Hepatocyte (in vitro differentiated cells): ENCODE measurements around the gene OTOG. TPM values are rescaled to one million over a fixed set of nuclear protein-coding genes. Genes with fewer than 3 reads are reported as not detected.

Experiments
- DNase-seq: peaks from one replicate; pipeline ENCODE4 v3.0.0-alpha.2; 2016; ENCODE audit warnings: low spot score
- H2AFZ ChIP-seq: fragments of 200-600 bp; sonication (generic); 2 replicates; pipeline ENCODE4 v1.6.0; 2016; ENCODE audit warnings: antibody characterized with exemption, mild to moderate bottlenecking
- H3K27ac ChIP-seq: fragments of 200-600 bp; sonication (generic); 2 replicates; pipeline ENCODE4 v1.5.1; 2016; ENCODE audit warnings: mild to moderate bottlenecking
- H3K27me3 ChIP-seq: fragments of 200-600 bp; sonication (generic); 2 replicates; pipeline ENCODE4 v1.6.1; 2016
- H3K36me3 ChIP-seq: fragments of 200-600 bp; sonication (generic); replicated peaks from 2 replicates; pipeline ENCODE4 v1.5.1; 2016; ENCODE audit warnings: low read depth; ENCODE audit not compliant: insufficient read depth
- H3K4me1 ChIP-seq: fragments of 200-600 bp; sonication (generic); 2 replicates; pipeline ENCODE4 v1.5.1; 2016; ENCODE audit warnings: mild to moderate bottlenecking, moderate library complexity; ENCODE audit not compliant: insufficient read depth
- H3K4me2 ChIP-seq: fragments of 200-600 bp; sonication (generic); 2 replicates; pipeline ENCODE4 v1.6.0; 2016
- H3K4me3 ChIP-seq: fragments of 200-600 bp; sonication (generic); 2 replicates; pipeline ENCODE4 v1.5.1; 2016; ENCODE audit warnings: mild to moderate bottlenecking
- H3K79me2 ChIP-seq: fragments of 200-600 bp; sonication (generic); 2 replicates; pipeline ENCODE4 v1.6.0; 2017; ENCODE audit warnings: mild to moderate bottlenecking
- H3K9me2 ChIP-seq: fragments of 200-600 bp; sonication (generic); replicated peaks from 2 replicates; pipeline ENCODE4 v1.6.0; 2017; ENCODE audit warnings: mild to moderate bottlenecking; ENCODE audit not compliant: insufficient read depth
- H3K9me3 ChIP-seq: fragments of 200-600 bp; sonication (generic); 2 replicates; pipeline ENCODE4 v1.5.1; 2016; ENCODE audit warnings: low read depth, mild to moderate bottlenecking
- H4K20me1 ChIP-seq: fragments of 200-600 bp; sonication (generic); 2 replicates; pipeline ENCODE4 v1.6.0; 2016; ENCODE audit warnings: mild to moderate bottlenecking; ENCODE audit not compliant: insufficient read depth, poor library complexity, severe bottlenecking
- EZH2 ChIP-seq: fragments of 200-600 bp; sonication (generic); IDR thresholded peaks from 2 replicates; pipeline ENCODE4 v1.6.1; 2016; ENCODE audit warnings: antibody characterized with exemption, mild to moderate bottlenecking, borderline replicate concordance
- EZH2phosphoT487 ChIP-seq: fragments of 200-600 bp; sonication (generic); IDR thresholded peaks from one replicate; pipeline ENCODE4 v1.6.1; 2018; ENCODE audit warnings: antibody characterized with exemption, mild to moderate bottlenecking, low read depth, moderate library complexity; ENCODE audit not compliant: unreplicated experiment, severe bottlenecking
- WGBS: methylation state at CpG from one replicate; pipeline ENCODE4 v1.1.6; 2016; ENCODE audit warnings: low lambda C conversion rate; ENCODE audit errors: missing lambda C conversion rate; 5-methylcytosine and 5-hydroxymethylcytosine counted together
- polyA plus RNA-seq: library from polyadenylated mRNA; unstranded; fragments of >200 nt; fragmentation: Nextera tagmentation; extraction: Ambion mirVana; gene quantifications from 2 replicates; pipeline ENCODE4 v1.2.1, GENCODE V29; 2016
- total RNA-seq: library from RNA; depleted of rRNA; stranded (reverse); fragments of >200 nt; gene quantifications from 2 replicates; pipeline ENCODE4 v1.2.3, GENCODE V29; 2014
- TF ChIP-seq, protein P1 (sequence below): fragments of 200-600 bp; sonication (generic); IDR thresholded peaks from 2 replicates; pipeline ENCODE4 v1.5.1; 2016; ENCODE audit warnings: antibody characterized with exemption, mild to moderate bottlenecking; ENCODE audit not compliant: poor library complexity

Gene OTOG
- total and polyA plus RNA-seq, 2 experiments from 2014 or later: 0.27 to 2.0 TPM

DNA sequence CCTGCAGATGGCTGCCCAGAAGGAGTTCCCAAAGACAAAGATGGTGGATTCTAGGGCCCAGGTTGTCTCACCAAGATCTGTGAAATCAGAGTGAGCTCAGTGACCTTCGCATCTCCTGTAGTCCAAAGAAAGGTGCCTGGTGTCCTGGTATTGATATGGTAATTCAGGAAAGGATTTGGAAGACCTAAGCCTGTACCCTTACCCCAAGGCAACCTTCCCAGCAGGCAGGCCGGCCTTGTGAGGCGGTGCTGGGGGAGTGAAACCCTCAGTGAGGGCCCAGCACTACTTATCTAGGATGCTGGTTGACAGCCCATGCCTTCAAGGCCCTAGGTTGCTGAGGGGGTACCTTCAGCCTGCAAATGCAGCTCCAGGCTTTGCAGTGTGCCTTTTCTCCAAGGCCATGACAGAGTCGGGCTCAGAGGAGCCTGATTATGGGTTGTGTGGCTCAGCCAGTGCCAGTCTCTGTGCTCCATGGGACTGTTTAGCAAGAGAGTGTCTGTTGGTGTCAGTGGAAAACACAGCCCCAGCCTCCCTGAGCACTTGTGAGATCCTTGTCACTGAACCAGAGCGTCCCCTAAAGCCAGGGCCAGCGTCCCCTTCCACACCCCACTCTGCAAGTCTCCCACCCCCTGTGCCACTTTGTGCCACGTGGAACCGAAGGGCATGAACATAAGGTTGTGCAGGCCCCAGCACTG, 99.5 kb downstream of the OTOG start:
- Histone ChIP-seq H3K79me2 (no peaks in the 10 kb centered on the region), H2AFZ (no peak overlapping the region), H3K4me1 (no peaks in the 10 kb centered on the region), H3K36me3 (no peaks in the 10 kb centered on the region), H3K9me2 (no peaks in the 10 kb centered on the region), H3K27me3 (peaks cover 7% of the 10 kb centered on the region), H3K4me2 (no peak overlapping the region), H3K4me3 (no peak overlapping the region), H3K27ac (no peak overlapping the region), H3K9me3 (no peaks in the 10 kb centered on the region), H4K20me1 (no peaks in the 10 kb centered on the region)
- WGBS: 77% methylated on average over 8 of the region's 8 CpGs
- DNase-seq: no peak
- no peak for TF ChIP-seq EZH2phosphoT487
- TF ChIP-seq, protein P1, sequence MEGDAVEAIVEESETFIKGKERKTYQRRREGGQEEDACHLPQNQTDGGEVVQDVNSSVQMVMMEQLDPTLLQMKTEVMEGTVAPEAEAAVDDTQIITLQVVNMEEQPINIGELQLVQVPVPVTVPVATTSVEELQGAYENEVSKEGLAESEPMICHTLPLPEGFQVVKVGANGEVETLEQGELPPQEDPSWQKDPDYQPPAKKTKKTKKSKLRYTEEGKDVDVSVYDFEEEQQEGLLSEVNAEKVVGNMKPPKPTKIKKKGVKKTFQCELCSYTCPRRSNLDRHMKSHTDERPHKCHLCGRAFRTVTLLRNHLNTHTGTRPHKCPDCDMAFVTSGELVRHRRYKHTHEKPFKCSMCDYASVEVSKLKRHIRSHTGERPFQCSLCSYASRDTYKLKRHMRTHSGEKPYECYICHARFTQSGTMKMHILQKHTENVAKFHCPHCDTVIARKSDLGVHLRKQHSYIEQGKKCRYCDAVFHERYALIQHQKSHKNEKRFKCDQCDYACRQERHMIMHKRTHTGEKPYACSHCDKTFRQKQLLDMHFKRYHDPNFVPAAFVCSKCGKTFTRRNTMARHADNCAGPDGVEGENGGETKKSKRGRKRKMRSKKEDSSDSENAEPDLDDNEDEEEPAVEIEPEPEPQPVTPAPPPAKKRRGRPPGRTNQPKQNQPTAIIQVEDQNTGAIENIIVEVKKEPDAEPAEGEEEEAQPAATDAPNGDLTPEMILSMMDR: no peak
- no peak for TF ChIP-seq EZH2

DNA sequence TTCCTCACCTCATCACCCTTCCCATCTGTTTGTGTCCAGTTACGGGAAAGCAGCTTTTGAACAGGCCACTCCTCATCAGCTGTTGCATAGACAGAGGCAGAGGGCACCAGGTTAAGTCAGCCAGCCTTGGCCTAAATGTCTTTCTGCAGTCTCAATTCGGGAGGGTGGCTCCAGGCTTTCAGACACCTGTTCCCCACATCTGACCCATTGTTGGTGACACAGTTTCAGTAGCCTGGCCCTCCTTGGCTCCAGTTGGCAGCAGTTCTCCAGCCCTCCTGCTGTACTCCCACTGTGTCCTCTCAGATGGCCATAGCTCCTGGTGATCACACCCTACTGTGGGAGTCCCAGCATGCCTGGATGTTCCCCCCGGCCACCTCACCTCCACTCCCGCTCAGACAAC, 101.5 kb downstream of the OTOG start:
- TF ChIP-seq EZH2 (no peak), EZH2phosphoT487 (no peak)
- TF ChIP-seq, protein P1: no peak
- DNase-seq: no peak
- H3K79me2 ChIP-seq: no peaks in the 10 kb centered on the region
- no peaks in the 10 kb centered on the region for H3K9me3 ChIP-seq
- no peaks in the 10 kb centered on the region for H3K4me1 ChIP-seq
- peaks cover 7% of the 10 kb centered on the region for H3K27me3 ChIP-seq
- no peak overlapping the region for H3K27ac ChIP-seq
- H3K4me2 ChIP-seq: no peak overlapping the region
- H3K36me3 ChIP-seq: no peaks in the 10 kb centered on the region
- H2AFZ ChIP-seq: no peak overlapping the region
- 85% methylated on average over 3 of the region's 4 CpGs for WGBS
- H3K4me3 ChIP-seq: no peak overlapping the region
- H4K20me1 ChIP-seq: no peaks in the 10 kb centered on the region
- H3K9me2 ChIP-seq: no peaks in the 10 kb centered on the region

DNA sequence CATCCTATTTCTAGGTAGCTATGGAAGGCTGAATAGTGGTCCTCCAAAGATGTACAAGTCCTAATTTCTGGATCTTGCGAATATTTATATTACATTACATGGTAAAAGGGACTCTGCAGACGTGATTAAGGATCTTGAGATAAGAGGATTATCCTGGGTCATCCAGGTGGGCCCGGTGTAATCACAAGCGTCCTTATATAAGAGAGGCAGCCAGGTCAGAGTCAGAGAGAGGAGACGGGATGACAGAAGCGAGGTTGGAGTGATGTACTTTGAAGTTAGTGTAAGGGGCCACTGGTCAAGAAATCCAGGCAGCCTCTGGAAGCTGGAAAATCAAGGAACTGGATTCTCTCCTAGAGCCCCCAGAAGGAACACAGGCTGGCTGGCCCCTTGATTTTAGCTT, 102.2 kb downstream of the OTOG start:
- H3K79me2 ChIP-seq: no peaks in the 10 kb centered on the region
- H3K27me3 ChIP-seq: peaks cover 7% of the 10 kb centered on the region
- no peak for DNase-seq
- no peak overlapping the region for H3K4me3 ChIP-seq
- H4K20me1 ChIP-seq: no peaks in the 10 kb centered on the region
- H3K9me3 ChIP-seq: no peaks in the 10 kb centered on the region
- H3K27ac ChIP-seq: no peak overlapping the region
- H2AFZ ChIP-seq: no peak overlapping the region
- H3K36me3 ChIP-seq: no peaks in the 10 kb centered on the region
- no peak overlapping the region for H3K4me2 ChIP-seq
- WGBS: 58% methylated on average over 6 of the region's 6 CpGs
- TF ChIP-seq EZH2: no peak
- TF ChIP-seq, protein P1: no peak
- no peak for TF ChIP-seq EZH2phosphoT487
- no peaks in the 10 kb centered on the region for H3K4me1 ChIP-seq
- no peaks in the 10 kb centered on the region for H3K9me2 ChIP-seq
